ENCODE results near the gene RAPGEF5.

The RAPGEF5 gene

GRCh38 chr7:22229148-22229547, 127.8 kb downstream of the RAPGEF5 start:
- no peak for DNase-seq (ENCODE audit: low read depth in 3 of 3, low spot score in 1 of 3)

GRCh38 chr7:22223807-22224206, 133.1 kb downstream of the RAPGEF5 start:
- DNase-seq (ENCODE audit: low read depth in 3 of 3, low spot score in 1 of 3) = no peak

GRCh38 chr7:22220941-22221340, 136.0 kb downstream of the RAPGEF5 start:
- DNase-seq (ENCODE audit: low read depth in 3 of 3, low spot score in 1 of 3) = no peak

GRCh38 chr7:22219739-22220493, 137.0 kb downstream of the RAPGEF5 start:
- DNase-seq (ENCODE audit: low read depth in 3 of 3, low spot score in 1 of 3) = no peak

- no peak for DNase-seq (ENCODE audit: low read depth in 3 of 3, low spot score in 1 of 3)
Observed at GRCh38 chr7:22219036-22219435, 137.9 kb downstream of the RAPGEF5 start.

GRCh38 chr7:22216832-22217475, 140.0 kb downstream of the RAPGEF5 start:
- no peak for DNase-seq (ENCODE audit: low read depth in 3 of 3, low spot score in 1 of 3)

GRCh38 chr7:22216309-22216708, 140.6 kb downstream of the RAPGEF5 start:
- no peak for DNase-seq (ENCODE audit: low read depth in 3 of 3, low spot score in 1 of 3)

- DNase-seq (ENCODE audit: low read depth in 3 of 3, low spot score in 1 of 3) = no peak
Observed at GRCh38 chr7:22214000-22214399, 143.0 kb downstream of the RAPGEF5 start.

GRCh38 chr7:22213081-22213480, 143.9 kb downstream of the RAPGEF5 start:
- no peak for DNase-seq (ENCODE audit: low read depth in 3 of 3, low spot score in 1 of 3)

GRCh38 chr7:22210967-22211366, 146.0 kb downstream of the RAPGEF5 start:
- no peak for DNase-seq (ENCODE audit: low read depth in 3 of 3, low spot score in 1 of 3)

GRCh38 chr7:22210355-22210754, 146.6 kb downstream of the RAPGEF5 start:
- DNase-seq (ENCODE audit: low read depth in 3 of 3, low spot score in 1 of 3) = no peak

GRCh38 chr7:22208799-22209198, 148.2 kb downstream of the RAPGEF5 start:
- no peak for DNase-seq (ENCODE audit: low read depth in 3 of 3, low spot score in 1 of 3)

GRCh38 chr7:22207724-22208225, 149.2 kb downstream of the RAPGEF5 start:
- DNase-seq (ENCODE audit: low read depth in 3 of 3, low spot score in 1 of 3) = no peak

GRCh38 chr7:22205631-22206030, 151.3 kb downstream of the RAPGEF5 start:
- DNase-seq (ENCODE audit: low read depth in 3 of 3, low spot score in 1 of 3) = no peak

GRCh38 chr7:22204312-22204711, 152.6 kb downstream of the RAPGEF5 start:
- no peak for DNase-seq (ENCODE audit: low read depth in 3 of 3, low spot score in 1 of 3)

GRCh38 chr7:22202141-22202540, 154.8 kb downstream of the RAPGEF5 start:
- no peak for DNase-seq (ENCODE audit: low read depth in 3 of 3, low spot score in 1 of 3)

GRCh38 chr7:22201186-22201880, 155.6 kb downstream of the RAPGEF5 start:
- no peak for DNase-seq (ENCODE audit: low read depth in 3 of 3, low spot score in 1 of 3)

- DNase-seq (ENCODE audit: low read depth in 3 of 3, low spot score in 1 of 3) = no peak
Observed at GRCh38 chr7:22200777-22201176, 156.2 kb downstream of the RAPGEF5 start.

GRCh38 chr7:22200238-22200637, 156.7 kb downstream of the RAPGEF5 start:
- DNase-seq (ENCODE audit: low read depth in 3 of 3, low spot score in 1 of 3) = no peak

GRCh38 chr7:22197376-22197775, 159.6 kb downstream of the RAPGEF5 start:
- DNase-seq (ENCODE audit: low read depth in 3 of 3, low spot score in 1 of 3) = no peak

GRCh38 chr7:22196429-22196828, 160.5 kb downstream of the RAPGEF5 start:
- DNase-seq (ENCODE audit: low read depth in 3 of 3, low spot score in 1 of 3) = no peak
